ENCODE data around the gene MEPE. TPM values are rescaled to one million over a fixed set of nuclear protein-coding genes. Genes with fewer than 3 reads are reported as not detected.

Gene MEPE
- total and polyA plus RNA-seq, 2 of the 8 experiments (the other 6 are each of a cell fraction or from before 2014, with no cell fraction given), result not detected

DNA sequence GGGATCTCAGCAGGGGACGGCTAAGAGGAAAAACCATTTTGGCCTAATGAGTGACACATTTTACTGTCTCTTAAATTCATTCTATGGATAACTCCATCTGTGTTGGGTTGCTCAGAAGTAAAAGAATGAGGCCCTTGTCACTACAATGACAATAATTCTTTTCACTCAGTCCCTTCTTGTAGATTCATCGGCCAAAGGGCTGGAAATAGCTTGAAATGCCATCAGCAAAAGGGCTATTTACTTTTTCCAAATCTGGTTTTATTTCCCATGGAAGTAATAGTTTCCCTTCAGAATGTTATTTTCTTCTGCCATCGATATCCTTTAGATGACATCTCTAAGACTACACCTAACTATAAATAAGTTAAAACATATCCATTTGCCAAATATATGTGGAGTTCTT is 7.4 kb downstream of the MEPE start:
- Histone ChIP-seq H2AK5ac (ENCODE audit: low read depth, low read length) (no peak overlapping the region), H3K18ac (ENCODE audit: extremely low read depth, low read length) (no peak overlapping the region), H3K79me2 (ENCODE audit: control insufficient read depth in 1 of 2, insufficient read depth in 2 of 2, low read length in 2 of 2) (no peaks in the 10 kb centered on the region), H2BK5ac (ENCODE audit: low read depth, low read length) (no peak overlapping the region), H3K56ac (replicated peaks; ENCODE audit: insufficient read length, low read depth, low read length) (no peak overlapping the region), H3K9me3 (ENCODE audit: insufficient read depth in 2 of 2, low read depth in 1 of 2, low read length in 1 of 2) (no peaks in the 10 kb centered on the region), H2BK20ac (ENCODE audit: low read length) (no peak overlapping the region), H3K79me1 (ENCODE audit: low read depth, low read length) (no peaks in the 10 kb centered on the region), H4K20me1 (replicated peaks in 1 of 2; ENCODE audit: control insufficient read depth in 1 of 2, insufficient read depth in 2 of 2, low read length in 2 of 2) (no peaks in the 10 kb centered on the region), H3K9ac (replicated peaks in 1 of 4; ENCODE audit: extremely low read depth in 1 of 4, low read depth in 3 of 4, low read length in 3 of 4) (no peak overlapping the region), H2BK120ac (replicated peaks; ENCODE audit: low read depth, low read length) (no peak overlapping the region), H3K4me2 (ENCODE audit: insufficient read depth in 1 of 2, low read depth in 2 of 2, low read length in 2 of 2) (no peak overlapping the region), H3K27ac (ENCODE audit: low read depth, low read length) (no peak overlapping the region), H3K4me1 (replicated peaks in 1 of 4; ENCODE audit: control insufficient read depth in 3 of 4, insufficient read depth in 4 of 4, low read length in 3 of 4) (peaks cover 0 to 10% (median 4%) of the 10 kb centered on the region in 4 experiments; a peak in 5 of 7 replicates), H3K36me3 (ENCODE audit: control insufficient read depth in 2 of 4, insufficient read depth in 4 of 4, low read length in 3 of 4) (no peaks in the 10 kb centered on the region), H2BK12ac (ENCODE audit: low read depth, low read length) (no peak overlapping the region), H3K4me3 (ENCODE audit: extremely low read depth in 1 of 4, insufficient read depth in 2 of 4, low read depth in 3 of 4, low read length in 4 of 4) (no peak overlapping the region), H3K27me3 (replicated peaks in 1 of 4; ENCODE audit: control insufficient read depth in 3 of 4, extremely low read depth in 1 of 4, insufficient read depth in 3 of 4, low read length in 3 of 4) (no peaks in the 10 kb centered on the region), H2BK15ac (ENCODE audit: low read length) (no peak overlapping the region), H3K23me2 (ENCODE audit: low read depth, low read length) (no peaks in the 10 kb centered on the region), H4K5ac (ENCODE audit: insufficient read length, low read depth, low read length) (no peak overlapping the region), H3K14ac (ENCODE audit: insufficient read length) (no peak overlapping the region), H2AFZ (ENCODE audit: low read length) (no peak overlapping the region), H4K8ac (ENCODE audit: extremely low read depth, insufficient read depth, low read length) (no peak overlapping the region), H4K91ac (replicated peaks; ENCODE audit: insufficient read length, low read length) (no peak overlapping the region), H3K4ac (replicated peaks; ENCODE audit: insufficient read length, low read depth, low read length) (no peak overlapping the region), H3K23ac (ENCODE audit: insufficient read length) (no peak overlapping the region)
- whole genome bisulfite sequencing, 2 experiments (ENCODE audit: extremely low coverage in 1 of 2, insufficient coverage in 1 of 2, insufficient read length in 1 of 2, insufficient replicate concordance in 2 of 2, low coverage in 1 of 2, low lambda C conversion rate in 2 of 2, missing lambda C conversion rate in 1 of 2), result 89% methylated on average over 3 of the region's 3 CpGs; no CpG with 5 or more reads in 1 of the 2 experiments
- CTCF ChIA-PET (ENCODE audit: partially characterized antibody), result interaction anchor here (0.6 to 7.0 kb wide), 29 partner anchors 9 to 395 kb away, joined by 3 to 109 read pairs (median 8); partner anchors contain the start of gene SPARCL1
- DNase-seq (ENCODE audit: low read depth in 1 of 2, low spot score in 2 of 2), result no peak
- FAIRE-seq, result no peak
- POLR2A ChIA-PET (ENCODE audit: partially characterized antibody), result interaction anchor here (1.4 kb wide), 1 partner anchor 169 kb away, joined by 3 read pairs; no protein-coding TSS in a partner anchor
- TF ChIP-seq MAX (IDR thresholded peaks at IDR 0.05) (no peak), RXRA (IDR thresholded peaks at IDR 0.05; ENCODE audit: insufficient read depth, low read depth, low read length) (no peak), TBP (IDR thresholded peaks at IDR 0.05; ENCODE audit: low read depth, low read length) (no peak), RFX5 (IDR thresholded peaks at IDR 0.05; ENCODE audit: borderline replicate concordance, low read depth, low read length) (no peak), KDM4A (IDR thresholded peaks at IDR 0.05; ENCODE audit: low read depth, low read length, severe bottlenecking) (no peak), POLR2A (IDR thresholded peaks at IDR 0.05; ENCODE audit: control extremely low read depth in 1 of 2, low read depth in 2 of 2, low read length in 2 of 2) (no peak), SP1 (IDR thresholded peaks at IDR 0.05; ENCODE audit: low read depth, low read length) (no peak), MAFK (IDR thresholded peaks at IDR 0.05; ENCODE audit: low read depth, low read length) (no peak), RBBP5 (IDR thresholded peaks at IDR 0.05; ENCODE audit: borderline replicate concordance, low read depth, low read length) (no peak), EZH2 (IDR thresholded peaks at IDR 0.05; ENCODE audit: low read depth, low read length, severe bottlenecking) (no peak), BCL11A (IDR thresholded peaks at IDR 0.05; ENCODE audit: low read depth in 2 of 2, low read length in 2 of 2) (no peak)
- TF ChIP-seq, protein P1, sequence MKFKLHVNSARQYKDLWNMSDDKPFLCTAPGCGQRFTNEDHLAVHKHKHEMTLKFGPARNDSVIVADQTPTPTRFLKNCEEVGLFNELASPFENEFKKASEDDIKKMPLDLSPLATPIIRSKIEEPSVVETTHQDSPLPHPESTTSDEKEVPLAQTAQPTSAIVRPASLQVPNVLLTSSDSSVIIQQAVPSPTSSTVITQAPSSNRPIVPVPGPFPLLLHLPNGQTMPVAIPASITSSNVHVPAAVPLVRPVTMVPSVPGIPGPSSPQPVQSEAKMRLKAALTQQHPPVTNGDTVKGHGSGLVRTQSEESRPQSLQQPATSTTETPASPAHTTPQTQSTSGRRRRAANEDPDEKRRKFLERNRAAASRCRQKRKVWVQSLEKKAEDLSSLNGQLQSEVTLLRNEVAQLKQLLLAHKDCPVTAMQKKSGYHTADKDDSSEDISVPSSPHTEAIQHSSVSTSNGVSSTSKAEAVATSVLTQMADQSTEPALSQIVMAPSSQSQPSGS (IDR thresholded peaks at IDR 0.05; ENCODE audit: low read length), result no peak
